Tibial nerve (tissue), 4 donors: ENCODE results near the gene RANBP17. TPM values are rescaled to one million over a fixed set of nuclear protein-coding genes. Genes with fewer than 3 reads are reported as not detected.

ENCODE experiments used
- DNase-seq, 2 donors: peaks; one replicate each; pipeline ENCODE4 v3.0.0-alpha.2; 2019; ENCODE audit warnings: low spot score in 2 of 2
- H3K27ac ChIP-seq, 4 donors: fragments of 200-600 bp; sonication (generic) in 3 of 4; one replicate each; pipeline ENCODE4 v1.5.1; 2017 to 2019; ENCODE audit warnings: mild to moderate bottlenecking in 1 of 4
- H3K27me3 ChIP-seq, 2 donors: fragments of 200-600 bp; sonication (generic) in 1 of 2; one replicate each; pipeline versions ENCODE4 v1.5.1 to v1.6.0; 2017 to 2019
- H3K36me3 ChIP-seq, 3 donors: fragments of 200-600 bp; sonication (generic); one replicate each; pipeline ENCODE4 v1.5.1; 2018 to 2019
- H3K4me1 ChIP-seq, 4 donors: fragments of 200-600 bp; sonication (generic) in 3 of 4; one replicate each; pipeline ENCODE4 v1.5.1; 2017 to 2019
- H3K4me3 ChIP-seq, 4 donors: fragments of 200-600 bp; sonication (generic) in 3 of 4; one replicate each; pipeline ENCODE4 v1.5.1; 2017 to 2019; ENCODE audit warnings: mild to moderate bottlenecking in 1 of 4, moderate library complexity in 1 of 4
- H3K9me3 ChIP-seq, 4 donors: fragments of 200-600 bp; sonication (generic) in 3 of 4; one replicate each; pipeline ENCODE4 v1.5.1; 2017 to 2019
- EP300 ChIP-seq, 2 donors: sonication (generic); formaldehyde crosslinking; IDR thresholded peaks; one replicate each; pipeline ENCODE4 v1.6.1; 2017; ENCODE audit warnings: antibody characterized with exemption in 2 of 2, mild to moderate bottlenecking in 1 of 2
- POLR2A ChIP-seq, 2 donors: fragments of 450-650 bp; IDR thresholded peaks; one replicate each; pipeline ENCODE4 v1.6.1; 2017; ENCODE audit warnings: antibody characterized with exemption in 2 of 2, mild to moderate bottlenecking in 2 of 2, moderate library complexity in 2 of 2
- WGBS, 2 donors: methylation state at CpG; one replicate each; pipeline ENCODE4 v1.1.5; 2018; 5-methylcytosine and 5-hydroxymethylcytosine counted together
- total RNA-seq, 4 donors: library from RNA; depleted of rRNA; stranded (reverse); fragments of >200 nt; gene quantifications; one replicate each; pipeline ENCODE4 v1.1.0, GENCODE V29; 2016
- TF ChIP-seq, protein P1 (sequence below), 5 experiments: fragments of 200-600 bp in 3 of 5; fragments of 450-650 bp in 2 of 5; sonication (generic) in 3 of 5; IDR thresholded peaks; one replicate each; pipeline ENCODE4 v1.5.1; 2016 to 2019; ENCODE audit warnings: antibody characterized with exemption in 5 of 5, mild to moderate bottlenecking in 3 of 5, moderate library complexity in 2 of 5

The RANBP17 gene
- total RNA-seq, 4 donors from 2014 or later = 10.8 to 34.5 (median 17.6) TPM

DNA sequence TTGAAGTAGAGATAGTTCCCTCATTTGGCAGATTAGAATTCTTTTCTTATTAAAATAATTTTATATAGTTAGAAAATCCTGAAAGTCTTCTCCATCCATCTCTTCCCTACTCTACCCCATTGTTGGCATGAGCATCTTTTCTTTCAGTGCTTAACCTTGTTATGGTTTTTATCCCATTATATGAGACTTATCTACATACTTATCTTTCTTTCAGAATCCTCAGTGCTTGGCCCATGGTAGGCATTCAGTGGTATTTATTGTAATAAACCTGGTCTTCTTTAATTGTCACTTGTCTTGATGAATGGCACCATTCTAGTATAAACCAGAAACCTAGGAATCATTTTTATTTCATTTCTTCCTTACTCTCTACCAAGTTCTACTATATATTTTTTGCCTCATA, 277.4 kb downstream of the RANBP17 start:
- DNase-seq = no peak
- Histone ChIP-seq H3K36me3 (no peaks in the 10 kb centered on the region), H3K27me3 (no peaks in the 10 kb centered on the region), H3K9me3 (no peaks in the 10 kb centered on the region), H3K27ac (no peak overlapping the region), H3K4me1 (no peaks in the 10 kb centered on the region), H3K4me3 (no peak overlapping the region)
- TF ChIP-seq EP300 (IDR thresholded peaks at IDR 0.05) (no peak), POLR2A (IDR thresholded peaks at IDR 0.05) (no peak)
- TF ChIP-seq, protein P1, sequence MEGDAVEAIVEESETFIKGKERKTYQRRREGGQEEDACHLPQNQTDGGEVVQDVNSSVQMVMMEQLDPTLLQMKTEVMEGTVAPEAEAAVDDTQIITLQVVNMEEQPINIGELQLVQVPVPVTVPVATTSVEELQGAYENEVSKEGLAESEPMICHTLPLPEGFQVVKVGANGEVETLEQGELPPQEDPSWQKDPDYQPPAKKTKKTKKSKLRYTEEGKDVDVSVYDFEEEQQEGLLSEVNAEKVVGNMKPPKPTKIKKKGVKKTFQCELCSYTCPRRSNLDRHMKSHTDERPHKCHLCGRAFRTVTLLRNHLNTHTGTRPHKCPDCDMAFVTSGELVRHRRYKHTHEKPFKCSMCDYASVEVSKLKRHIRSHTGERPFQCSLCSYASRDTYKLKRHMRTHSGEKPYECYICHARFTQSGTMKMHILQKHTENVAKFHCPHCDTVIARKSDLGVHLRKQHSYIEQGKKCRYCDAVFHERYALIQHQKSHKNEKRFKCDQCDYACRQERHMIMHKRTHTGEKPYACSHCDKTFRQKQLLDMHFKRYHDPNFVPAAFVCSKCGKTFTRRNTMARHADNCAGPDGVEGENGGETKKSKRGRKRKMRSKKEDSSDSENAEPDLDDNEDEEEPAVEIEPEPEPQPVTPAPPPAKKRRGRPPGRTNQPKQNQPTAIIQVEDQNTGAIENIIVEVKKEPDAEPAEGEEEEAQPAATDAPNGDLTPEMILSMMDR (IDR thresholded peaks at IDR 0.05) = no peak

DNA sequence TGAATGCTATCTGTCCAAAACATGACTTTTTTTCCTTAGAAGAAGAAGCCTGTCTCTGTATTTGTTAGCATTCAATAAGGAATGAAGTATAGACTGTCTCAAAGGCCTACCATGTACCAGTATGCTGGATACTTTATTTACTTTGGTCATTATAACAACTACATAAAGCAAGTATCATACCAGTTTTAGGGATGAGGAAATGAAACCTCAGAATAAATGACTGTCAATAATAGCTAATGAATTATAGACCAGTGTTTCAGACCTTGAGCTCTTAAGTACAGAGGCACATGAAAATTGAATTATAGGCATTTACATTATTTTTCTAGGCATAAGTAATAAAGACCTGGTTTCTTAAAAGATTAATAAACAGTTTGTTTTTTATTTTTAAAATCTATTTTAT, 280.8 kb downstream of the RANBP17 start:
- TF ChIP-seq, protein P1 (IDR thresholded peaks at IDR 0.05) = no peak
- TF ChIP-seq EP300 (IDR thresholded peaks at IDR 0.05) (no peak), POLR2A (IDR thresholded peaks at IDR 0.05) (no peak)
- no peaks in the 10 kb centered on the region for H3K9me3 ChIP-seq
- H3K27ac ChIP-seq = no peak overlapping the region
- H3K4me3 ChIP-seq = no peak overlapping the region
- no peaks in the 10 kb centered on the region for H3K4me1 ChIP-seq
- H3K27me3 ChIP-seq = no peaks in the 10 kb centered on the region
- H3K36me3 ChIP-seq = no peaks in the 10 kb centered on the region
- no peak for DNase-seq

DNA sequence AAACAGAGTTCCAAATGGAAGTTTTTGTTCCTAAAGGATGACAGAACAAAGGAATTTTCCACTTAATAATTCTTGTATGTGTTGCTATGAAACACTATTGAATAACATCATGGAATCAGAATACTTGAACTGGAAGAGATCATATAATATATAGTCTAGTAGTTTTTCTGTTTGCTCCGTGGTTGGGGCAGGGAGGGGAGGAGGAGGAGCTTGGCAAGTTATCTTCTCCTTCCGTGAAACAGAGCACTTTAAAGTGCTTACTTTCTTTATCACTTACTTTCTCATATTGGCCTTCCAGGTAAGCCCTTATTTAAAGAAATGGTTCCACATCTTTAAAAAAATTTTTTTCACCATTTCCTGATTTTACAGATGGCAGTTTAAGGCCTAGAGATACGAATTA, 281.4 kb downstream of the RANBP17 start:
- 54 to 68% methylated on average over 3 of the region's 3 CpGs for WGBS, 2 donors
- Histone ChIP-seq H3K27ac (no peak overlapping the region), H3K36me3 (no peaks in the 10 kb centered on the region), H3K9me3 (no peaks in the 10 kb centered on the region), H3K4me1 (no peaks in the 10 kb centered on the region), H3K4me3 (no peak overlapping the region), H3K27me3 (no peaks in the 10 kb centered on the region)
- no peak for DNase-seq
- TF ChIP-seq EP300 (IDR thresholded peaks at IDR 0.05) (no peak), POLR2A (IDR thresholded peaks at IDR 0.05) (no peak)
- TF ChIP-seq, protein P1 (IDR thresholded peaks at IDR 0.05) = no peak

- no peak overlapping the region for H3K4me3 ChIP-seq
- no peak for DNase-seq
- TF ChIP-seq, protein P1 (IDR thresholded peaks at IDR 0.05) = no peak
- no peak for TF ChIP-seq EP300 (IDR thresholded peaks at IDR 0.05)
- H3K36me3 ChIP-seq = no peaks in the 10 kb centered on the region
- H3K27me3 ChIP-seq = no peaks in the 10 kb centered on the region
- H3K27ac ChIP-seq = no peak overlapping the region
- no peaks in the 10 kb centered on the region for H3K4me1 ChIP-seq
- no peaks in the 10 kb centered on the region for H3K9me3 ChIP-seq
- 88 to 94% methylated on average over 6 of the region's 6 CpGs for whole genome bisulfite sequencing, 2 donors
Observed at GRCh38 chr5:171143926-171144325, 282.1 kb downstream of the RANBP17 start.

DNA sequence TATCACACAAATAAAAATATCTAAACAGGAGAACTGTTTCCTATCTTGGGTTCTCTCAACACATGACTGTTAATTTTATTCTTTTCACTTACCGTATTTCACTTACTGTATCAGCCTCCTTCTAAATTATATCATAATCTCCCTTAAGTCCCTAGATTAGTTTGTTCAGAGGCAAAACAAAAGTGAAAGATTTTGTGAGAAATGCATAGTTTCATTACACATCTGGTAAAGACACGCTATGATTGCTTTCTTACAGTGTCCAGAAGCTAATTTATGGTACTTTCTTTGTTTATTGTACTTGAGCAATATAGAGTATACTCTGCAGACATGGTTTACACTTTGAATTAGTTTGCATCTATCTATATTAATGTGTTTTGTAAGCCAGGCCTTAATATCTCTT, 287.5 kb downstream of the RANBP17 start:
- Histone ChIP-seq H3K4me1 (no peaks in the 10 kb centered on the region), H3K27me3 (no peaks in the 10 kb centered on the region), H3K27ac (no peak overlapping the region), H3K36me3 (no peaks in the 10 kb centered on the region), H3K4me3 (no peak overlapping the region), H3K9me3 (no peaks in the 10 kb centered on the region)
- TF ChIP-seq, protein P1 (IDR thresholded peaks at IDR 0.05) = no peak
- TF ChIP-seq POLR2A (IDR thresholded peaks at IDR 0.05) = no peak
- no peak for TF ChIP-seq EP300 (IDR thresholded peaks at IDR 0.05)
- no peak for DNase-seq
- WGBS, 2 donors = 60 to 88% methylated on average over 2 of the region's 2 CpGs
